PC-3 (cell line): Measurements from ENCODE around the gene MTCL1. TPM values are rescaled to one million over a fixed set of nuclear protein-coding genes. Genes with fewer than 3 reads are reported as not detected.

Experiments used
- ATAC-seq: fragments of 200-7000 bp; cut with Tn5 transposase; 2 replicates; pipeline ENCODE4 v1.9.1; 2020; ENCODE audit warnings: mild to moderate bottlenecking, moderate library complexity
- BruUV-seq: library from RNA; stranded (reverse); fragments of 400-500 nt; replicated peaks from 2 replicates; lab custom pipeline; 2021; lab: Mats Ljungman, UMichigan
- CTCF ChIA-PET: fragments of 300-600 bp; sonication (Branson Sonifier 250); formaldehyde crosslinking; loops from one replicate; lab custom pipeline; 2022; ENCODE audit warnings: antibody characterized with exemption; lab: Charles Lee
- POLR2A ChIA-PET: fragments of 300-600 bp; sonication (Branson Sonifier 250); formaldehyde crosslinking; loops from one replicate; lab custom pipeline; 2022; ENCODE audit warnings: antibody characterized with exemption; ENCODE audit not compliant: unreplicated experiment; lab: Charles Lee
- DNase-seq: peaks from one replicate; pipeline ENCODE4 v3.0.0-alpha.2; 2015
- H2AFZ ChIP-seq: fragments of 300-600 bp; sonication (generic); 2 replicates; pipeline ENCODE4 v1.6.0; 2016; ENCODE audit warnings: antibody characterized with exemption, low read length
- H3F3A ChIP-seq: fragments of 300-600 bp; sonication (generic); one replicate; pipeline ENCODE4 v1.6.0; 2017; ENCODE audit warnings: antibody characterized with exemption, low read length, control low read depth, mild to moderate bottlenecking; ENCODE audit not compliant: unreplicated experiment
- H3K27ac ChIP-seq: fragments of 300-600 bp; sonication (generic); 2 replicates; pipeline ENCODE4 v1.5.1; 2016; ENCODE audit warnings: mild to moderate bottlenecking, low read length
- H3K27me3 ChIP-seq: fragments of 300-600 bp; sonication (generic); 2 replicates; pipeline ENCODE4 v1.6.1; 2016; ENCODE audit warnings: low read length, mixed read lengths
- H3K36me3 ChIP-seq: fragments of 300-600 bp; sonication (generic); 2 replicates; pipeline ENCODE4 v1.6.1; 2016; ENCODE audit warnings: low read depth, mixed run types, low read length, mixed read lengths
- H3K4me1 ChIP-seq: fragments of 300-600 bp; sonication (generic); 2 replicates; pipeline ENCODE4 v1.5.1; 2016; ENCODE audit warnings: low read length; ENCODE audit not compliant: insufficient read depth
- H3K4me2 ChIP-seq: fragments of 300-600 bp; sonication (generic); 2 replicates; pipeline ENCODE4 v1.6.0; 2016; ENCODE audit warnings: low read length
- H3K4me3 ChIP-seq: fragments of 300-600 bp; sonication (generic); 2 replicates; pipeline ENCODE4 v1.5.1; 2016; ENCODE audit warnings: mild to moderate bottlenecking, low read length, mixed read lengths
- H3K79me2 ChIP-seq: fragments of 300-600 bp; sonication (generic); 2 replicates; pipeline ENCODE4 v1.6.1; 2017; ENCODE audit warnings: low read length, mixed read lengths
- H3K9ac ChIP-seq: fragments of 300-600 bp; sonication (generic); 2 replicates; pipeline ENCODE4 v1.6.0; 2016; ENCODE audit warnings: mild to moderate bottlenecking, low read length
- H3K9me2 ChIP-seq: fragments of 300-600 bp; sonication (generic); replicated peaks from 2 replicates; pipeline ENCODE4 v1.6.1; 2016; ENCODE audit warnings: mixed run types, low read length, mixed read lengths
- H3K9me3 ChIP-seq: fragments of 300-600 bp; sonication (generic); 2 replicates; pipeline ENCODE4 v1.6.1; 2016; ENCODE audit warnings: low read length, mixed read lengths
- H4K20me1 ChIP-seq: fragments of 300-600 bp; sonication (generic); 2 replicates; pipeline ENCODE4 v1.6.1; 2016; ENCODE audit warnings: low read length, mixed read lengths
- CTCF ChIP-seq: fragments of 300-600 bp; sonication (generic); conservative IDR thresholded peaks from 2 replicates; pipeline ENCODE4 v1.5.1; 2017; ENCODE audit warnings: antibody characterized with exemption, low read depth, mild to moderate bottlenecking, low read length
- EZH2 ChIP-seq: fragments of 300-600 bp; sonication (generic); IDR thresholded peaks from one replicate; pipeline ENCODE4 v1.6.1; 2017; ENCODE audit warnings: antibody characterized with exemption, mild to moderate bottlenecking, low read length; ENCODE audit not compliant: unreplicated experiment
- EZH2phosphoT487 ChIP-seq: fragments of 300-600 bp; sonication (generic); IDR thresholded peaks from 2 replicates; pipeline ENCODE4 v1.6.1; 2018; ENCODE audit warnings: mild to moderate bottlenecking, antibody characterized with exemption, low read length, borderline replicate concordance
- intact Hi-C: fragments of 100-400 bp; cut with micrococcal nuclease; formaldehyde crosslinking; loops from 2 replicates; pipeline ENCODE4 v1.9.0; 2023
- total RNA-seq: library from RNA; depleted of rRNA; stranded (reverse); fragments of >200 nt; gene quantifications from 2 replicates; pipeline ENCODE4 v1.2.3, GENCODE V29; 2014

MTCL1 gene
- total RNA-seq, 1 experiment from 2014 or later, result 33.1 TPM

DNA sequence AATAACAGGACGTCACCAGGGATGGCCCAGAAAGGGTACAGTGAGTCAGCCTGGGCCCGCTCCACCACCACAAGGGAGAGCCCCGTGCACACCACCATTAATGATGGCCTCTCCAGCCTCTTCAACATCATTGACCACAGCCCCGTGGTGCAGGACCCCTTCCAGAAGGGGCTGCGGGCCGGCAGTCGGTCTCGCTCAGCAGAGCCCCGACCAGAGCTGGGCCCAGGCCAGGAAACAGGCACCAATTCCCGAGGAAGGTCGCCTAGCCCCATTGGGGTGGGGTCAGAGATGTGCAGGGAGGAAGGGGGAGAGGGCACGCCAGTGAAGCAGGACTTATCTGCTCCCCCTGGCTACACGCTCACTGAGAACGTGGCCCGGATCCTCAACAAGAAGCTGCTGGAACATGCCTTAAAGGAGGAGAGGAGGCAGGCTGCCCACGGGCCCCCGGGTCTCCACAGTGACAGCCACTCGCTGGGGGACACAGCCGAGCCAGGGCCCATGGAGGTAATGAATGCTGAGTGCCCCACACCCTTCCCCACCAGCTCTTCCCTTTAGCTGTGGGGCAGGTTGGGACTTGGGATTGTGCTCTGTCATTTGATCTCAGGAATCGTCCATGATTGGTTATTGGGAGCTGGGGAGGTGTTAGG, 120.5 kb downstream of the MTCL1 start:
- Histone ChIP-seq H4K20me1 (no peaks in the 10 kb centered on the region), H3K27me3 (no peaks in the 10 kb centered on the region), H3K9ac (no peak overlapping the region), H3K4me1 (no peaks in the 10 kb centered on the region), H3K9me2 (no peaks in the 10 kb centered on the region), H3K27ac (no peak overlapping the region), H3K36me3 (peaks cover 7% of the 10 kb centered on the region), H3K4me2 (no peak overlapping the region), H3F3A (no peaks in the 10 kb centered on the region), H3K4me3 (no peak overlapping the region), H2AFZ (no peak overlapping the region), H3K79me2 (no peaks in the 10 kb centered on the region), H3K9me3 (no peaks in the 10 kb centered on the region)
- TF ChIP-seq EZH2 (no peak), CTCF (no peak), EZH2phosphoT487 (no peak)
- ChIA-PET CTCF (no interaction called here), POLR2A (no interaction called here)
- ATAC-seq (no peak), DNase-seq (no peak)
- intact Hi-C loops, result no loop called here
- BruUV-seq, result no TSS peak

DNA sequence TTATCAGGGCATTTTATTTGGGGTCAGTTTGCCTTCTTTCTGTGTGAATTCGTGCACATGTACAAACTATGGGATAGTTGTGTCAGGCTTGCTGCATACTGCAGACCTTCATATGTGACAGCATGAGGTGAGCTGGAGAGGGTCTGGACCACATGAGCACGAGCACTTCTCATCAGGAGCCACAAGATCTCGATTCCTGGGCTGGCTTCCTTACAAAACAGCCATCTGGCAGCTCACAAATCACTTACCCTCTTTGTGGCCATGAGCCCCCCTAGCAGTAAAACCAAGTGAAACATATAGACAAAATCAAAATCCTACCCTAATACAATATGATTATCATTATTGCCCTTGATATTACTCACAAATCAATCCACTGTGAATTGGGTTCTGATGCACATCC, 121.2 kb downstream of the MTCL1 start:
- ATAC-seq, result no peak
- peaks cover 7% of the 10 kb centered on the region for H3K36me3 ChIP-seq
- no peaks in the 10 kb centered on the region for H3F3A ChIP-seq
- no peak overlapping the region for H2AFZ ChIP-seq
- no peak overlapping the region for H3K9ac ChIP-seq
- H3K4me2 ChIP-seq, result no peak overlapping the region
- intact Hi-C loops, result no loop called here
- H4K20me1 ChIP-seq, result no peaks in the 10 kb centered on the region
- H3K9me2 ChIP-seq, result no peaks in the 10 kb centered on the region
- TF ChIP-seq EZH2phosphoT487 (no peak), CTCF (no peak), EZH2 (no peak)
- no TSS peak for BruUV-seq
- POLR2A ChIA-PET, result no interaction called here
- no peaks in the 10 kb centered on the region for H3K4me1 ChIP-seq
- no peaks in the 10 kb centered on the region for H3K9me3 ChIP-seq
- no peak overlapping the region for H3K4me3 ChIP-seq
- CTCF ChIA-PET, result no interaction called here
- no peaks in the 10 kb centered on the region for H3K79me2 ChIP-seq
- H3K27me3 ChIP-seq, result no peaks in the 10 kb centered on the region
- DNase-seq, result no peak
- H3K27ac ChIP-seq, result no peak overlapping the region

DNA sequence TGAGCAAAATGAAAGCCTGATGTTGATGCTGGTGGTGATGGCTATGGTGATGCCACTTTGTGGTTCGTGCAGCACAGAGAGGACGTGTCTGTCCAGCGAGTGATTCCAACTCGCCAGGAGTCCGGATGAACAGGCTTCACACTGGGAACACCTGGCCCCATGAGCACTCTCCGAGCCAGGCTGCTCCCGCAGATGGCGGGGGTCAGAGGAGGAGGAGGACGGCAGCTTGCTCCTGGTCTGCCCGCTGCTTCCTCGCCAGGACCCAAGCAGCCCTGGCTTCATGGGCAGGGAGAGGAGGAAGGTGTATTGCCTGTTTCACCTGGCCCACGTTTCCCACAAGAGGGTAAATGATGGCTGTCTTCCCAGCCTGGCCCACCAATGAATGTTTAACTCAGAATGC, 121.6 kb downstream of the MTCL1 start:
- no TSS peak for BruUV-seq
- H3K4me2 ChIP-seq, result no peak overlapping the region
- CTCF ChIA-PET, result no interaction called here
- no peaks in the 10 kb centered on the region for H3F3A ChIP-seq
- no peaks in the 10 kb centered on the region for H3K4me1 ChIP-seq
- H2AFZ ChIP-seq, result no peak overlapping the region
- TF ChIP-seq EZH2phosphoT487, result no peak
- no peak for TF ChIP-seq CTCF
- no peak for TF ChIP-seq EZH2
- no peaks in the 10 kb centered on the region for H3K27me3 ChIP-seq
- H3K9me3 ChIP-seq, result no peaks in the 10 kb centered on the region
- POLR2A ChIA-PET, result no interaction called here
- no peak for DNase-seq
- no peaks in the 10 kb centered on the region for H3K79me2 ChIP-seq
- peaks cover 5% of the 10 kb centered on the region for H3K36me3 ChIP-seq
- no peak overlapping the region for H3K9ac ChIP-seq
- H4K20me1 ChIP-seq, result no peaks in the 10 kb centered on the region
- no peaks in the 10 kb centered on the region for H3K9me2 ChIP-seq
- H3K4me3 ChIP-seq, result no peak overlapping the region
- intact Hi-C loops, result no loop called here
- H3K27ac ChIP-seq, result no peak overlapping the region
- no peak for ATAC-seq
